GM12878 (cell line): Measurements from ENCODE around the gene SHISA6.

Experiments
- HDAC6 ChIP-seq: fragments of 200-600 bp; sonication (generic); IDR thresholded peaks from one replicate; pipeline ENCODE4 v1.8.0; 2017; ENCODE audit warnings: antibody characterized with exemption; ENCODE audit not compliant: unreplicated experiment
- ZNF274 ChIP-seq: IDR thresholded peaks from one replicate; pipeline ENCODE4 v1.8.0; 2011; ENCODE audit not compliant: insufficient read length, insufficient read depth
- TF ChIP-seq, protein P1 (sequence below), 3 experiments: IDR thresholded peaks in 2 of 3; conservative IDR thresholded peaks in 1 of 3; 2 replicates each; pipeline ENCODE4 v1.5.1; 2011; ENCODE audit warnings: low read depth in 3 of 3, low read length in 3 of 3, mild to moderate bottlenecking in 3 of 3, control low read depth in 2 of 3, moderate library complexity in 2 of 3, inconsistent platforms in 1 of 3, mixed read lengths in 1 of 3; ENCODE audit not compliant: control insufficient read depth in 2 of 3, insufficient read depth in 1 of 3; ENCODE audit errors: extremely low read depth in 1 of 3
- TF ChIP-seq, protein P2 (sequence below): IDR thresholded peaks from 2 replicates; pipeline ENCODE4 v1.6.1; 2011; ENCODE audit warnings: low read depth, low read length, improper control_type of control experiment, borderline replicate concordance

DNA sequence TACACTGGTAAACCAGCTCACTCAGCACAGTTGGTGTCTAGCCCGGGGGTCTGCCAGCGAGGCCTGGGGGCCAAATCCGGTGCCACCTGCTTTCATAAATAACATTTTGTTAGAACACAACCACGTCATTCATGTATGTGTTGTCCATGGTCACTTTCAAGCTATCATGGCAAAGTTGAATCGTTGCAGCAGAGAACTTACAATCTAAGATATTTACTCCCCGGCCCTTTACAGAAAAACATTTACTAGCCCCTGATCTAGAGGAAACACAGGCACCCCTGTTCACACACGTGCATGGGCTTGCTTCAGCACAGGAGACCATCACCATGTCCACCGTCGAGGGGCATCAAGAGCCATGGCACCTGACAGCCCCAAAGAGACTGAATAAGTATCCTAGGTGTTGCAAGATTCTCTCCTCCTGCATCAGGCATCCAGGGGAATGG, 245.9 kb downstream of the SHISA6 start:
- no peak for TF ChIP-seq HDAC6
- TF ChIP-seq, protein P1, sequence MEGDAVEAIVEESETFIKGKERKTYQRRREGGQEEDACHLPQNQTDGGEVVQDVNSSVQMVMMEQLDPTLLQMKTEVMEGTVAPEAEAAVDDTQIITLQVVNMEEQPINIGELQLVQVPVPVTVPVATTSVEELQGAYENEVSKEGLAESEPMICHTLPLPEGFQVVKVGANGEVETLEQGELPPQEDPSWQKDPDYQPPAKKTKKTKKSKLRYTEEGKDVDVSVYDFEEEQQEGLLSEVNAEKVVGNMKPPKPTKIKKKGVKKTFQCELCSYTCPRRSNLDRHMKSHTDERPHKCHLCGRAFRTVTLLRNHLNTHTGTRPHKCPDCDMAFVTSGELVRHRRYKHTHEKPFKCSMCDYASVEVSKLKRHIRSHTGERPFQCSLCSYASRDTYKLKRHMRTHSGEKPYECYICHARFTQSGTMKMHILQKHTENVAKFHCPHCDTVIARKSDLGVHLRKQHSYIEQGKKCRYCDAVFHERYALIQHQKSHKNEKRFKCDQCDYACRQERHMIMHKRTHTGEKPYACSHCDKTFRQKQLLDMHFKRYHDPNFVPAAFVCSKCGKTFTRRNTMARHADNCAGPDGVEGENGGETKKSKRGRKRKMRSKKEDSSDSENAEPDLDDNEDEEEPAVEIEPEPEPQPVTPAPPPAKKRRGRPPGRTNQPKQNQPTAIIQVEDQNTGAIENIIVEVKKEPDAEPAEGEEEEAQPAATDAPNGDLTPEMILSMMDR (IDR thresholded peaks at IDR 0.05 in 2 of 3, conservative IDR thresholded peaks at IDR 0.05 in 1 of 3; ENCODE audit: control insufficient read depth in 2 of 3, extremely low read depth in 1 of 3, insufficient read depth in 1 of 3, low read depth in 3 of 3, low read length in 3 of 3), result no peak
- no peak for TF ChIP-seq ZNF274
- TF ChIP-seq, protein P2, sequence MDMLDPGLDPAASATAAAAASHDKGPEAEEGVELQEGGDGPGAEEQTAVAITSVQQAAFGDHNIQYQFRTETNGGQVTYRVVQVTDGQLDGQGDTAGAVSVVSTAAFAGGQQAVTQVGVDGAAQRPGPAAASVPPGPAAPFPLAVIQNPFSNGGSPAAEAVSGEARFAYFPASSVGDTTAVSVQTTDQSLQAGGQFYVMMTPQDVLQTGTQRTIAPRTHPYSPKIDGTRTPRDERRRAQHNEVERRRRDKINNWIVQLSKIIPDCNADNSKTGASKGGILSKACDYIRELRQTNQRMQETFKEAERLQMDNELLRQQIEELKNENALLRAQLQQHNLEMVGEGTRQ, result no peak
